SU-DHL-6 (cell line): ENCODE data around the gene TCEA3.

Experiments used
- H2AFZ ChIP-seq: fragments of 200-600 bp; sonication (generic); 2 replicates; pipeline ENCODE4 v1.6.1; 2014; ENCODE audit warnings: low read depth, mild to moderate bottlenecking, moderate library complexity, mixed read lengths, antibody characterized with exemption, low read length; ENCODE audit not compliant: severe bottlenecking
- H3F3A ChIP-seq: fragments of 200-600 bp; shearing (Covaris generic); 2 replicates; pipeline ENCODE4 v1.6.0; 2016; ENCODE audit warnings: antibody characterized with exemption, mild to moderate bottlenecking; ENCODE audit not compliant: insufficient read depth
- H3K27ac ChIP-seq: fragments of 200-600 bp; sonication (generic); 2 replicates; pipeline ENCODE4 v1.5.1; 2016; ENCODE audit warnings: low read depth, mild to moderate bottlenecking, low read length, moderate library complexity, mixed read lengths
- H3K27me3 ChIP-seq: fragments of 200-600 bp; sonication (generic), shearing (Covaris generic); 2 replicates; pipeline ENCODE4 v1.6.0; 2014; ENCODE audit warnings: mild to moderate bottlenecking, low read length
- H3K36me3 ChIP-seq: fragments of 200-600 bp; sonication (generic); 2 replicates; pipeline ENCODE4 v1.6.1; 2014; ENCODE audit warnings: mild to moderate bottlenecking, low read length, mixed read lengths
- H3K4me2 ChIP-seq: fragments of 300-600, 200-600 bp; shearing (Covaris generic), sonication (generic); 2 replicates; pipeline ENCODE4 v1.6.0; 2014; ENCODE audit warnings: low read length, low read depth, mild to moderate bottlenecking; ENCODE audit not compliant: poor library complexity, severe bottlenecking
- H3K4me3 ChIP-seq: fragments of 200-600 bp; sonication (generic); 2 replicates; pipeline ENCODE4 v1.5.1; 2014; ENCODE audit warnings: antibody characterized with exemption, low read length, mild to moderate bottlenecking, mixed read lengths; ENCODE audit not compliant: insufficient read depth, poor library complexity, severe bottlenecking
- H3K79me2 ChIP-seq: fragments of 200-600 bp; sonication (generic); 2 replicates; pipeline ENCODE4 v1.6.1; 2014; ENCODE audit warnings: mild to moderate bottlenecking, low read length, moderate library complexity; ENCODE audit not compliant: insufficient read depth
- H3K9ac ChIP-seq: fragments of 200-600 bp; sonication (generic); 2 replicates; pipeline ENCODE4 v1.7.0; 2014; ENCODE audit warnings: mild to moderate bottlenecking, low read length
- H3K9me2 ChIP-seq: fragments of 200-600 bp; sonication (generic); replicated peaks from 2 replicates; pipeline ENCODE4 v1.6.1; 2014; ENCODE audit warnings: low read length; ENCODE audit not compliant: insufficient read depth
- H3K9me3 ChIP-seq: fragments of 200-600 bp; sonication (generic); 2 replicates; pipeline ENCODE4 v1.6.1; 2014; ENCODE audit warnings: low read length, mixed read lengths; ENCODE audit not compliant: insufficient read depth
- H4K20me1 ChIP-seq: fragments of 200-600 bp; sonication (generic); 2 replicates; pipeline ENCODE4 v1.6.1; 2014; ENCODE audit warnings: low read depth, mild to moderate bottlenecking, antibody characterized with exemption, low read length, moderate library complexity, mixed read lengths
- EZH2phosphoT487 ChIP-seq: fragments of 200-600 bp; sonication (generic), shearing (Covaris generic); conservative IDR thresholded peaks from 2 replicates; pipeline ENCODE4 v1.6.1; 2018; ENCODE audit warnings: mild to moderate bottlenecking, antibody characterized with exemption, low read length, moderate library complexity, mixed read lengths
- TF ChIP-seq, protein P1 (sequence below): fragments of 200-600 bp; sonication (generic); IDR thresholded peaks from one replicate; pipeline ENCODE4 v1.5.1; 2017; ENCODE audit warnings: antibody characterized with exemption, mild to moderate bottlenecking, low read length, moderate library complexity; ENCODE audit not compliant: insufficient read depth, poor library complexity, severe bottlenecking

Gene TCEA3

DNA sequence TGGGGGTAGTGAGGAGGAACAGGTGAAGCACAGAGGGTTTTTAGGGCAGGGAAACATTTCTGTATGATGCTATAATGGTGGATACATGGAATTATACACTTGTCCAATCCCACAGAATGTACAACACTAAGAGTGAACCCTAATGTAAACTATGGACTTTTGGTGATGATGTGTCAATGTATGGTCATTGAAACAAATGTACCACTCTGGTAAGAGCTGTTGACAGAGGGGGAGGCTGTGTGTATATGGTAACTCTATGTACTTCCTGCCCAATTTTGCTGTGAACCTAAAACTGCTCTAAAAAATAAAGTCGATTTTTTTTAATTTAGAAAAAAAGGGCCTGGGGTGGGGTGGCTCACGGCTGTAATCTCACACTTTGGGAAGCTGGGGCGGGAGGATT is 36.5 kb upstream of the TCEA3 start:
- Histone ChIP-seq H3K27me3 (no peaks in the 10 kb centered on the region), H3K9me3 (no peaks in the 10 kb centered on the region), H4K20me1 (no peaks in the 10 kb centered on the region), H3F3A (no peaks in the 10 kb centered on the region), H3K4me3 (no peak overlapping the region), H3K79me2 (no peaks in the 10 kb centered on the region), H3K4me2 (no peak overlapping the region), H3K36me3 (no peaks in the 10 kb centered on the region), H3K9me2 (no peaks in the 10 kb centered on the region), H3K9ac (no peak overlapping the region), H2AFZ (no peak overlapping the region), H3K27ac (no peak overlapping the region)
- no peak for TF ChIP-seq EZH2phosphoT487
- TF ChIP-seq, protein P1, sequence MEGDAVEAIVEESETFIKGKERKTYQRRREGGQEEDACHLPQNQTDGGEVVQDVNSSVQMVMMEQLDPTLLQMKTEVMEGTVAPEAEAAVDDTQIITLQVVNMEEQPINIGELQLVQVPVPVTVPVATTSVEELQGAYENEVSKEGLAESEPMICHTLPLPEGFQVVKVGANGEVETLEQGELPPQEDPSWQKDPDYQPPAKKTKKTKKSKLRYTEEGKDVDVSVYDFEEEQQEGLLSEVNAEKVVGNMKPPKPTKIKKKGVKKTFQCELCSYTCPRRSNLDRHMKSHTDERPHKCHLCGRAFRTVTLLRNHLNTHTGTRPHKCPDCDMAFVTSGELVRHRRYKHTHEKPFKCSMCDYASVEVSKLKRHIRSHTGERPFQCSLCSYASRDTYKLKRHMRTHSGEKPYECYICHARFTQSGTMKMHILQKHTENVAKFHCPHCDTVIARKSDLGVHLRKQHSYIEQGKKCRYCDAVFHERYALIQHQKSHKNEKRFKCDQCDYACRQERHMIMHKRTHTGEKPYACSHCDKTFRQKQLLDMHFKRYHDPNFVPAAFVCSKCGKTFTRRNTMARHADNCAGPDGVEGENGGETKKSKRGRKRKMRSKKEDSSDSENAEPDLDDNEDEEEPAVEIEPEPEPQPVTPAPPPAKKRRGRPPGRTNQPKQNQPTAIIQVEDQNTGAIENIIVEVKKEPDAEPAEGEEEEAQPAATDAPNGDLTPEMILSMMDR = no peak

DNA sequence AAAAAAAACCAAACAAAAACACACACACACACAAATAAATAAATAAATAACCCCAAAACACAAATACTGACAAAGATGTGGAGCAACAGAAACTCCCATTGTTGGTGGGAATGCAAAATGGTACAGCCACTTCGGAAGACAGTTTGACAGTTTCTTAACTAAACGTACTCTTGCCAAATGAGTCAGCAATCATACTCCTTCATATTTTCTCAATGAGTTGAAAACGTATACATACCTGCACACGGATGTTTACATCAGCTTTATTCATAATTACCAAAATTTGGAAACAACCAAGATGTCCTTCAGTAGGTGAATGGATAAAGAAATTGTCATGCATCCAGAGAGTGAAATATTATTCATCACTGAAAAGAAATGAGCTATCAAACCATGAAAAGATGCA is 36.0 kb upstream of the TCEA3 start:
- no peaks in the 10 kb centered on the region for H4K20me1 ChIP-seq
- no peaks in the 10 kb centered on the region for H3K36me3 ChIP-seq
- no peak overlapping the region for H2AFZ ChIP-seq
- TF ChIP-seq, protein P1 = no peak
- no peak for TF ChIP-seq EZH2phosphoT487
- no peak overlapping the region for H3K4me3 ChIP-seq
- no peak overlapping the region for H3K27ac ChIP-seq
- no peak overlapping the region for H3K9ac ChIP-seq
- H3F3A ChIP-seq = no peaks in the 10 kb centered on the region
- H3K9me3 ChIP-seq = no peaks in the 10 kb centered on the region
- no peak overlapping the region for H3K4me2 ChIP-seq
- no peaks in the 10 kb centered on the region for H3K9me2 ChIP-seq
- H3K27me3 ChIP-seq = no peaks in the 10 kb centered on the region
- H3K79me2 ChIP-seq = no peaks in the 10 kb centered on the region

DNA sequence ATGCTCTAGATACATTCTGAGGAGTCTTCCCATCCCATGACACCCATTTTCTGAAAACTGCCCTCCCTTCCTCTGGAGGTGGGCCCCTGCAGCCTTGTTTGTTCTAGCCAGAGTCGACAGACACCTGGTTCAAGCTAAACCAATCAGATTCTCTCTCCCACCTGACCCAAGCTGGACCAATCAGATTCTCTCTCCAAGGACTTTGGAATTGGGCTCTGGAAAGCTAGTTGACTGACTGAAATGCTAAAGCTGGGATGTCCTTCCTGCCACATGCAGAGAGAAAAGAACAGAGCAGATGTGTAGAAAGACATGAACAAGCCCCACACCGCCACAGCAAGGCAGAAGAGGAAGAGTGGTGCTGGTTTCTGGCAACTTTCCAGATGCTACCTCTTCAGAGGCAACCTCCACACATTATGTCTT is 34.8 kb upstream of the TCEA3 start:
- Histone ChIP-seq H3K9me3 (no peaks in the 10 kb centered on the region), H3F3A (no peaks in the 10 kb centered on the region), H3K9me2 (no peaks in the 10 kb centered on the region), H3K4me2 (no peak overlapping the region), H4K20me1 (no peaks in the 10 kb centered on the region), H3K27me3 (no peaks in the 10 kb centered on the region), H3K27ac (no peak overlapping the region), H3K9ac (no peak overlapping the region), H3K36me3 (no peaks in the 10 kb centered on the region), H2AFZ (no peak overlapping the region), H3K4me3 (no peak overlapping the region), H3K79me2 (no peaks in the 10 kb centered on the region)
- no peak for TF ChIP-seq EZH2phosphoT487
- TF ChIP-seq, protein P1 = no peak
